SK-N-SH treated with all-trans-retinoic acid at 6 μM for 48 hours (cell line): ENCODE results near the gene SF3B6.
"Not testable (repeated sequence)": the region's sequence is repeated elsewhere in the genome, so short reads cannot be mapped to it uniquely, and the experiment has no call there.

ENCODE experiments used
- ATAC-seq: fragments of 200-7000 bp; cut with Tn5 transposase; 3 replicates; pipeline ENCODE4 v1.9.1; 2020; ENCODE audit warnings: mild to moderate bottlenecking, moderate library complexity
- ARNTL ChIP-seq: fragments of 450-650 bp; formaldehyde crosslinking; IDR thresholded peaks from 2 replicates; pipeline ENCODE4 v1.5.0; 2020; ENCODE audit warnings: low read depth, mild to moderate bottlenecking, moderate library complexity, borderline replicate concordance
- BACH2 ChIP-seq: fragments of 250-450 bp; sonication (Bioruptor Pico); IDR thresholded peaks from 2 replicates; pipeline ENCODE4 v1.9.0; 2021; ENCODE audit warnings: mild to moderate bottlenecking, borderline replicate concordance
- CREB5 ChIP-seq: fragments of 250-450 bp; sonication (Bioruptor Pico); IDR thresholded peaks from 2 replicates; pipeline ENCODE4 v1.5.1; 2020; ENCODE audit warnings: low read depth, mild to moderate bottlenecking, moderate library complexity
- CSDC2 ChIP-seq: fragments of 250-450 bp; sonication (Bioruptor Pico); IDR thresholded peaks from 2 replicates; pipeline ENCODE4 v1.5.0; 2020; ENCODE audit warnings: mild to moderate bottlenecking, moderate library complexity
- GLIS3 ChIP-seq: fragments of 250-450 bp; sonication (Bioruptor Pico); IDR thresholded peaks from 2 replicates; pipeline ENCODE4 v1.5.0; 2020; ENCODE audit warnings: mild to moderate bottlenecking, moderate library complexity
- OSR1 ChIP-seq: fragments of 250-450 bp; sonication (Bioruptor Pico); IDR thresholded peaks from 2 replicates; pipeline ENCODE4 v1.8.0; 2022; ENCODE audit warnings: moderate library complexity, mild to moderate bottlenecking, inconsistent platforms
- PATZ1 ChIP-seq: fragments of 250-450 bp; sonication (Bioruptor Pico); IDR thresholded peaks from 2 replicates; pipeline ENCODE4 v1.8.0; 2020; ENCODE audit warnings: mild to moderate bottlenecking, moderate library complexity, borderline replicate concordance
- PPARA ChIP-seq: fragments of 250-450 bp; sonication (Bioruptor Pico); IDR thresholded peaks from 2 replicates; pipeline ENCODE4 v1.5.0; 2020; ENCODE audit warnings: mild to moderate bottlenecking, borderline replicate concordance
- SNAI2 ChIP-seq: fragments of 250-450 bp; sonication (Bioruptor Pico); IDR thresholded peaks from 2 replicates; pipeline ENCODE4 v1.5.0; 2020; ENCODE audit warnings: mild to moderate bottlenecking, moderate library complexity
- TCF4 ChIP-seq: fragments of 250-450 bp; sonication (Bioruptor Pico); IDR thresholded peaks from 2 replicates; pipeline ENCODE4 v1.8.0; 2021; ENCODE audit warnings: mild to moderate bottlenecking, moderate library complexity, borderline replicate concordance
- TSHZ2 ChIP-seq: fragments of 250-450 bp; sonication (Bioruptor Pico); IDR thresholded peaks from 2 replicates; pipeline ENCODE4 v1.5.0; 2020; ENCODE audit warnings: mild to moderate bottlenecking, moderate library complexity
- ZFP3 ChIP-seq: fragments of 250-450 bp; sonication (Bioruptor Pico); IDR thresholded peaks from 2 replicates; pipeline ENCODE4 v1.5.0; 2020; ENCODE audit warnings: mild to moderate bottlenecking, moderate library complexity
- ZFP30 ChIP-seq: fragments of 450-650 bp; formaldehyde crosslinking; IDR thresholded peaks from 2 replicates; pipeline ENCODE4 v1.5.0; 2022; ENCODE audit warnings: mild to moderate bottlenecking, moderate library complexity
- ZNF565 ChIP-seq: fragments of 450-650 bp; formaldehyde crosslinking; conservative IDR thresholded peaks from 2 replicates; pipeline ENCODE4 v1.5.0; 2020; ENCODE audit warnings: low read depth, mild to moderate bottlenecking, moderate library complexity
- ZNF70 ChIP-seq: fragments of 450-650 bp; formaldehyde crosslinking; IDR thresholded peaks from 2 replicates; pipeline ENCODE4 v1.5.0; 2020; ENCODE audit warnings: mild to moderate bottlenecking, moderate library complexity
- ZNF8 ChIP-seq: fragments of 450-650 bp; formaldehyde crosslinking; IDR thresholded peaks from 2 replicates; pipeline ENCODE4 v1.5.0; 2020; ENCODE audit warnings: mild to moderate bottlenecking, moderate library complexity
- TF ChIP-seq, protein P1 (sequence below): fragments of 250-450 bp; sonication (Bioruptor Pico); IDR thresholded peaks from 2 replicates; pipeline ENCODE4 v1.8.0; 2021; ENCODE audit warnings: low read depth, mild to moderate bottlenecking, moderate library complexity, borderline replicate concordance
- TF ChIP-seq, protein P2 (sequence below): fragments of 250-450 bp; sonication (Bioruptor Pico); IDR thresholded peaks from 2 replicates; pipeline ENCODE4 v1.5.1; 2021; ENCODE audit warnings: mild to moderate bottlenecking, moderate library complexity

The SF3B6 gene

GRCh38 chr2:24111407-24111901 is 35.3 kb upstream of the SF3B6 start:
- ATAC-seq: peak; percentile 69
- TF ChIP-seq ZNF70 (CRISPR knock-in tag) (no peak), ZNF565 (CRISPR knock-in tag) (no peak), PATZ1 (CRISPR knock-in tag) (no peak), CSDC2 (CRISPR knock-in tag) (no peak), ZFP30 (no peak), CREB5 (CRISPR knock-in tag) (no peak), SNAI2 (no peak), OSR1 (CRISPR knock-in tag) (no peak), PPARA (CRISPR knock-in tag) (no peak), GLIS3 (CRISPR knock-in tag) (no peak), ZNF8 (CRISPR knock-in tag) (no peak), ARNTL (CRISPR knock-in tag) (no peak), BACH2 (CRISPR knock-in tag) (no peak)

DNA sequence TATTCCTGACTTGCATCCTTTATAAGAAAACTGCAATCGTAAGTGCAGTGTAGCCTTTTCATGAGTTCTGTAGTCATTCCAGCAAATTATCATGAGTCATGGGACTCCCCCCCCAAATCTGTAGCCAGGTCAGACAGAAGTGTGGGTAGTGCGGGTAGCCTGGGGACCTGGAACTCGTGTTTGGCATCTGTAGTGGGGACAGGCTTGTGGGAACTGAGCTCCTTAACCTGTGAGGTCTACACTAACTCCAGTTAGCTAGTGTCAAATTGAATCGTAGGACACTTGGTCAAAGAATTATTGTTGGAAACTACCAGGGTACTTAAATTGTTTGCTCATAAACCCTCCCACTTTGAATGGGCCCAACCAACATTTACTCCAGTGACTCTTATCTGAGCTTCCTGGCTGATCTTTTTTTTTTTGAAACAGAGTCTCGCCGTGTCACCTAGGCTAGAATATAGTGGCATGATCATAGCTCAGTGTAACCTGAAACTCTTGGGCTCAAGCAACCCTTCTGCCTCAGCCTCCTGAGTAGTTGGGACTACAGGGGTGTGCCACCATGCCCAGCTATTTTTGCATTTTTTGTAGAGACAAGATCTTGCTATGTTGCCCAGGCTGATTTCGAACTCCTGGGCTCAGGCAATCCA is 34.7 kb upstream of the SF3B6 start:
- no peak for TF ChIP-seq ZNF70 (CRISPR knock-in tag)
- TF ChIP-seq, protein P1, sequence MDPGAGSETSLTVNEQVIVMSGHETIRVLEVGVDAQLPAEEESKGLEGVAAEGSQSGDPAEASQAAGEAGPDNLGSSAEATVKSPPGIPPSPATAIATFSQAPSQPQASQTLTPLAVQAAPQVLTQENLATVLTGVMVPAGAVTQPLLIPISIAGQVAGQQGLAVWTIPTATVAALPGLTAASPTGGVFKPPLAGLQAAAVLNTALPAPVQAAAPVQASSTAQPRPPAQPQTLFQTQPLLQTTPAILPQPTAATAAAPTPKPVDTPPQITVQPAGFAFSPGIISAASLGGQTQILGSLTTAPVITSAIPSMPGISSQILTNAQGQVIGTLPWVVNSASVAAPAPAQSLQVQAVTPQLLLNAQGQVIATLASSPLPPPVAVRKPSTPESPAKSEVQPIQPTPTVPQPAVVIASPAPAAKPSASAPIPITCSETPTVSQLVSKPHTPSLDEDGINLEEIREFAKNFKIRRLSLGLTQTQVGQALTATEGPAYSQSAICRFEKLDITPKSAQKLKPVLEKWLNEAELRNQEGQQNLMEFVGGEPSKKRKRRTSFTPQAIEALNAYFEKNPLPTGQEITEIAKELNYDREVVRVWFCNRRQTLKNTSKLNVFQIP: no peak
- TF ChIP-seq, protein P2, sequence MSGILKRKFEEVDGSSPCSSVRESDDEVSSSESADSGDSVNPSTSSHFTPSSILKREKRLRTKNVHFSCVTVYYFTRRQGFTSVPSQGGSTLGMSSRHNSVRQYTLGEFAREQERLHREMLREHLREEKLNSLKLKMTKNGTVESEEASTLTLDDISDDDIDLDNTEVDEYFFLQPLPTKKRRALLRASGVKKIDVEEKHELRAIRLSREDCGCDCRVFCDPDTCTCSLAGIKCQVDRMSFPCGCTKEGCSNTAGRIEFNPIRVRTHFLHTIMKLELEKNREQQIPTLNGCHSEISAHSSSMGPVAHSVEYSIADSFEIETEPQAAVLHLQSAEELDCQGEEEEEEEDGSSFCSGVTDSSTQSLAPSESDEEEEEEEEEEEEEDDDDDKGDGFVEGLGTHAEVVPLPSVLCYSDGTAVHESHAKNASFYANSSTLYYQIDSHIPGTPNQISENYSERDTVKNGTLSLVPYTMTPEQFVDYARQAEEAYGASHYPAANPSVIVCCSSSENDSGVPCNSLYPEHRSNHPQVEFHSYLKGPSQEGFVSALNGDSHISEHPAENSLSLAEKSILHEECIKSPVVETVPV (CRISPR knock-in tag): no peak
- TF ChIP-seq TSHZ2 (CRISPR knock-in tag): no peak
- TF ChIP-seq CSDC2 (CRISPR knock-in tag): no peak
- TF ChIP-seq TCF4 (CRISPR knock-in tag): no peak
- TF ChIP-seq PATZ1 (CRISPR knock-in tag): no peak
- TF ChIP-seq ZFP3 (CRISPR knock-in tag): no peak
- no peak for TF ChIP-seq CREB5 (CRISPR knock-in tag)
- peak; percentile 31; the same call in 2 of the 3 replicates for ATAC-seq

GRCh38 chr2:24109431-24109830 is 33.3 kb upstream of the SF3B6 start:
- ATAC-seq: not testable (repeated sequence)
